ENCODE data around the gene NEDD4L.

Gene NEDD4L

DNA sequence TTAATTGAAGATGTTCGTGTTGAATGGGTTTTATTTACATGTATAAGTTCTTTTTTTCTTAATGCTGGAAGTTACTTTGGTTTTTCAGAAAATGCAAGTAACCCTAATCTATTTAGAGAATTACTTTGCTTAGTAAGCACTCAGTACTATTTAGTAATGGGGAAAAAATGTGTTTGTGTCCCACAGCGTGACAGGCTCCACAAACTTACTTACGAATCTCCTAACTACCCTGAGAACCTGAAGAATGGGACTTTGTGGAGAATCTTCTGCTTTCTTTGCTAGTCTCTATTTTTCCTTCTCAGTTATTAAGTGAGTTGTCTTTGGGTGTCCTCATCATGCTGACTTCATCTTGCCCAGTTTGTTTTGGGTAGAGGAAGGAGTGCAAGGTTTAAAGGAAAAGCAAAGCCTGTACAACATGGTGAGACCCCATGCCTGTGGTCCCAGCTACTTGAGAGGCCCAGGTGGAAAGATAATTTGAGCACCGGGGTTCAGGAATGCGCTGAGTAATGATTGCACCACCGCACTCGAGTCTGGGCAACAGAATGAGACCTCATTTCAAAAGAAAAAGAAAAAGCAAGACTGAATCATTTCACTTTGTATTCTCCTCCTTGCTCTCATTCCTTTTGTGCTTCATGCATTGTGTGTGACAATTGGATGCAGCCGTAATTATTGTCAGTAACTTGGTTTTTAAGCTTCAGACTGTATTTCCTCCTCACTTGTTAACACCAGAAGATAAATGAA lies 10.2 kb downstream of the NEDD4L start:
- no peak for DNase-seq

- DNase-seq = no peak
These were observed 12.0 kb downstream of the NEDD4L start for GRCh38 chr18:58055890-58056558.

DNA sequence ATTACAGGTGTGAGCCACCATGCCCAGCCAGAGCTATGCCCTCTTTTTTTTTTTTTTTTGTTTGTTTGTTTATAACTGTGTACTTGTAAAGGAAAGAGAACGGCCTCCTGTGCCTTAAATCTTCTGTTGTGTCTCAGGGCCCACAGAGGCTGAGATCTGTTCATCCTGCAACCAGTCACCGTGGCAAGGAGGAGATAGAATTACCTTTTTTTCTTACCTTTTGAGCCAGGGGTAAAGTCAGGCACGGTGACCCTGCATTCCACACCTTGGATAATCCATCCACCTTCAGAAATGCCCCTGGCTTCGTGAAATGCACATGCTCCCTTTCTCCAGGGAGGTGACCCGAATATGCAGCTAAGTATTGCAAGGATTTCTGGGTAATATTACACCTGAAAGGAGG lies 12.8 kb downstream of the NEDD4L start:
- DNase-seq = no peak

- DNase-seq = no peak
These were observed 13.4 kb downstream of the NEDD4L start for GRCh38 chr18:58057291-58057965.

DNA sequence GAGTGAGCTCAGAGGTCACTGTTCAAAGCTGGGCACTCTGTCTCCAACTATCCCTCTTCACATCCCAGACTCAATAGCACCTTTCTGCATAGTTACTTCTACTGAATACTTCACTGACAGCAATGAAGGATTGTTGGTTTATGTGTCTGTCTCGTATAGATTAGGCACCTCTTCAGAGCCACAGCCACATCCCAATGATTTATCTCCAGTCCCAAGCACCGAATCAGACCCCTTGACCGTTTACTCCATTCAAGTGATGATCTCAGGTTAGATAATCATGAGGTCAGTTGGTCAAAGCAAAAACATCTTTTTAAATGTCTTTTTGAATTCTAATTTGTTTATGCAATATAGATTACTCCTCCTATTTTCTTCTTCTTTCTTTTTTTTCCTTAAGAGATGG lies 14.7 kb downstream of the NEDD4L start:
- no peak for DNase-seq

GRCh38 chr18:58060254-58060653 lies 16.2 kb downstream of the NEDD4L start:
- DNase-seq = no peak

- DNase-seq = no peak
These were observed 17.3 kb downstream of the NEDD4L start for GRCh38 chr18:58061349-58061748.

GRCh38 chr18:58064406-58064998 lies 20.5 kb downstream of the NEDD4L start:
- no peak for DNase-seq

GRCh38 chr18:58065956-58066355 lies 21.9 kb downstream of the NEDD4L start:
- no peak for DNase-seq

DNA sequence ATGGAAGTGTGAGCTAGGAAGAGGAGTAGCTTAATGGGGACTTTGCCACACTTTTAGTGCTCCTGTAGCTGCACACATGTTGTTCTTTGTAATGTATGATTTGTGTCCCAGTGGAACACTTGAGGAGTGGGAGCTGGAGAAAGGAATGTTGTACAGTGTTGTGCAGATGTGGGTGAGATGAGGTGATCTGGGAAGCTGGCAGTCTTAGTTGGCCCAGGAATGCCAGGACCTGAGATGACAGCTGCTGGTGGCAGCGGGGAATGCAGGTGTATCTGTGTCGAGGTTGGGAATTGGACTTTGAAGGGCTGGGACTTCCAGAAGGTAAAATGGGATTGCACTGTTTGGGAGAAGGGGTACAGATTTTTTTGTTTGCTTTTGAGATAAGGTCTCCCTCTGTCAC lies 23.6 kb downstream of the NEDD4L start:
- DNase-seq = no peak

DNA sequence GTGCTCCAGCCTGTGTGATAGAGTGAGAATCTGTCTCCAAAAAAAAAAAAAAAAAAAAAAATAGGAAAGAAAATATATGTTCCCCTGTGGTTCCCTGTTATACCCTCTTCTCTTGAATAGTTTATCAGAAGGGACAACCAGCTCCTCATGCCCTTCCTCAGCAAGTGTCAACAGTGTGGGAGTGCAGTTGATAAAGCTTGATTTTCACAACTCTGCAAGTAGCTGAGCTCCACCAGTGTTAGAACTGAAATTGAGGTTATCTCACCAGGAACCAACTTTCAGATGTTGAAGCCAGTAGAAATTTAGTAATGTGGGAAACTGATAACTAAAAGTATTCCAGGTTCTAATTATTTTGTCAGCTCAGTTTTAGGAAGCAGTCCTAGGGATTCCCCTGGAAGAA lies 25.1 kb downstream of the NEDD4L start:
- no peak for DNase-seq

GRCh38 chr18:58069721-58070292 lies 25.8 kb downstream of the NEDD4L start:
- DNase-seq = no peak

DNA sequence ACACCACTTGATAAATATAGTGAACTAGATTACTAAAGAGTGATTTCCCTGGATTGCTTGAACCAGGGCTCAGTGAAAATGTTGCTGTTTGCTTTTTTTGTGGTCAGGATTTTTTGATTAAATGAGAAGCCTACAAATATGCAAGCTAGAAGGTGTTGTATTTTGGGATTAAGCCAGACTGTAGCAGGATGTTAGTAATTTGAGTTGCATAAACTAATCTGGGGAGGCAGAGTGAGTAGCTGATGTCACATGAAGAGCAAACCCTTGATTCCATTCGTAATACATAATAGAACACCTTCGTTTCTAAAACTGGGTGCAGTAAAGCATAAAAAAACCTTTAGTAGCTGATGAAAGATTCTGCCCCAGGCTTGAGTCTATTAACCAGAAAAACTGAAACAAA lies 32.0 kb downstream of the NEDD4L start:
- no peak for DNase-seq

DNA sequence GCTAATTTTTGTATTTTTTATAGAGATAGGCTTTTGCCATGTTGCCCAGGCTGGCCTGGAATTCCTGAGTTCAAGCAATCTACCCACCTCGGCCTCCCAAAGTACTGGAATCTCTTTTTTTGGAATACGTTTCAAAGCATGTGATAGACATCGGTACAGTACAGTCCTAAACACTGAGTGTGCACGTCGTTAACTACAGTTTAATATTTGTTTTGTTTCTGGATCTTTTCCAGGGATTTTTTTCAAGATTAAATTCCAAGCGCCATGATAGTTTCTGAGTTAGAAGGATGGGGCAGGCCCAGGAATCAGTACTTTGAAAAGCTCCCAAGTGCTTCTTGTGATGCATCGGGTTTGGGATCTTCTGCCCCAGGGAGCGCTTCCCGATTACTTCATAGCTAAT lies 33.3 kb downstream of the NEDD4L start:
- no peak for DNase-seq

- no peak for DNase-seq
These were observed 35.0 kb downstream of the NEDD4L start for GRCh38 chr18:58078889-58079573.

GRCh38 chr18:58080451-58080850 lies 36.4 kb downstream of the NEDD4L start:
- DNase-seq = no peak

DNA sequence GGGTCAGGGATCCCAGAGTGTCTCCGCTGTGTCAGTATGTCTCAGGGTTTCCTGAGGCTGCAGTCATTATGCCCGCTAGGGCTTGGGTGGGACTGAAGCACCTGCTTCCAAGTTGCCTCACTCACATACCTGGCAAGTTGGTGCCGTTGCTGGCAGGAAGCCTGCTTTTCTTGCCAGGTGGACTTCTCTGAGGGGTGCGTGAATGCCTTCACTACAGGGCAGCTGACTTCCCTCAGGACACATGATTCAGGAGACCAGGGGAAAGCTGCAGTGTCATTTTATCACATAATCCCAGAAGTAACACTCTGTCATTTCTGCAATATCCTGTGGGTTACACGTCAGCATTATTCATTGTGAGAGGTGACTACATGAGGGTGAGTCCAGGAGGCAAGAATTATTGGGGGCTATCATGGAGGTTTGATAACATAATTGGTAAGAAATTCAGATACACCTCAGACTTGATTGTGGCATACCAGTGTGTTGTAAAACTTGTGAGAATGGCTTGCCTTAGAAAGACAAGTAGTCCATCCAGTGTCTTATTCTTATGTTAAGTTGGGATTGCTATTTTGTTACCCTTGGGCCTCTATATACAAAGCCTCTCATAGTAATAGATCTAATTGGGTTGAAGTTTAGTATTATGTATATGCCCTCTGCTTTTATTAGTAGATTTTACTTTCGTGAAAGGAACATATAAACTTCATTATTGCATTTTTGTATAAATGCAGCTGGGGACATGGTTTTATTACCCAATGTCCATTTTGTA lies 44.1 kb downstream of the NEDD4L start:
- DNase-seq = no peak

DNA sequence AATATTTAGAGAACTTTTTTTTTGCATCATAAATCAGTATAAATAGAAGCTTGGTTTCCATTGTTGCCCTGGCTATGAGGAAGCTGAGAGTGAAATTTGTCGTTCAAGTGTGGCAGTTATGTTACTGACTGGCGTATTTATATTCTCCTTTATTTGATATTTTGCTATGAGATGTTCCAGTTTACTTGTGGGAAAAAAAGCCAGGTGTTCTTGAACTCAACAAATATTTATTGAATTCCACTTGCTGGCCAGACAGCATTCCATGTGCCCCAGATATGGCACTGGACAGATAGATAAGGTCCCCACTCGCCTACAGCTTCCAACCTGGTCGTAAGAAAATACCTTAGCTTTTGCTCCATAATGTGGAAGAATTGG lies 44.7 kb downstream of the NEDD4L start:
- no peak for DNase-seq

GRCh38 chr18:58091099-58091611 lies 47.1 kb downstream of the NEDD4L start:
- no peak for DNase-seq

DNA sequence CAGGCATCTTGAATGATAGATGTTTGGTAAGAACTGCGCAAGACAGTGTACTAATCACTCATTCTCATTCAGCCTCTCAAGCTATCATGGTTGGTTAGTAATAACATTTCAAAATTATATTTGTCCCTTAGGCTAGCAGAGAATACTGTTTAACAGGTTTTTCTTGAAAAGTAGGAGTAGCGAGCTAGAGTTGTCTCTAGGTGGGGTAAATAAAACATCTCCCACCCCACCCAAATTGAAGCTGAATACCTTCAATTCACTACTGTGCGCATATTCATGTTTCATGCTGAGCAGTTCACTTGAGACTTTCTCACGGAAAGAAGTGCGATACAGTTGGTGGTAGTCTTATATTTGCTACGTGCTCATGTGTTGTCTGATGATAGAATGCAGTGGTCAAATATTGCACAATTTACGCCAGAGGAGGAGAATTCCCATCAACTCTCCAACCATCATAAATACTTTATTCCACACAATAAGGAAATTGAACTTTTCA lies 49.3 kb downstream of the NEDD4L start:
- DNase-seq = no peak

DNA sequence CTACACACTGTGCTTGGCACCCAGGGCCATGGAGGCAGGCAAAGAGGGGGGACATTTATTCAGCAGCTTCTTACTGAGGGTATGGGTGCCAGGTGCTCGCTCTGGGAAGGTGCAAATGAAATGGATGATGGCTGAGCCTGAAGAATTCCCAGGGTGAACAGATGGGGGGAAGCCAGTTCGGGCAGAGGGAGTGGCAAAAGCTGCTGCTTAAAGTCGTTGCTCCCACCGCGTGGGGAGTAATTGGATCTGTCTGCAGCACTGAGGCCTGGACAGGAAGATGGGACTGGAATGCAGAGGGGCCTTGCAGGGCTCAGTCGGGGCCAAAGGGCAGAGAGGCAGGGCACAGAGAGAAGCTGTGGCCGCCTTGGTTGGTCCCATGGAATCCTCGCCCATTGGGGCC lies 51.2 kb downstream of the NEDD4L start:
- no peak for DNase-seq

GRCh38 chr18:58095655-58096054 lies 51.6 kb downstream of the NEDD4L start:
- DNase-seq = no peak
